IPS-15b (cell line): Measurements from ENCODE around the gene CNR2.

ENCODE experiments used
- H3K27me3 ChIP-seq: one replicate; pipeline ENCODE4 v1.6.1; 2013; ENCODE audit warnings: low read length; ENCODE audit not compliant: control insufficient read depth, insufficient read depth
- H3K36me3 ChIP-seq: one replicate; pipeline ENCODE4 v1.6.1; 2013; ENCODE audit warnings: low read length; ENCODE audit not compliant: control insufficient read depth, insufficient read depth
- H3K4me1 ChIP-seq: one replicate; pipeline ENCODE4 v1.6.1; 2013; ENCODE audit warnings: mild to moderate bottlenecking, low read length; ENCODE audit not compliant: control insufficient read depth, insufficient read depth
- H3K4me3 ChIP-seq: one replicate; pipeline ENCODE4 v1.5.1; 2013; ENCODE audit warnings: low read depth, low read length
- H3K9ac ChIP-seq: one replicate; pipeline ENCODE4 v1.6.1; 2013; ENCODE audit warnings: low read depth, mild to moderate bottlenecking, low read length
- H3K9me3 ChIP-seq: one replicate; pipeline ENCODE4 v1.6.1; 2013; ENCODE audit warnings: mild to moderate bottlenecking, low read length; ENCODE audit not compliant: control insufficient read depth, insufficient read depth

Gene CNR2

GRCh38 chr1:23930861-23931490, 17.8 kb upstream of the CNR2 start:
- Histone ChIP-seq H3K4me1 (no peaks in the 10 kb centered on the region), H3K9me3 (no peaks in the 10 kb centered on the region), H3K4me3 (no peak overlapping the region), H3K9ac (no peak overlapping the region), H3K36me3 (no peaks in the 10 kb centered on the region), H3K27me3 (no peaks in the 10 kb centered on the region)

- Histone ChIP-seq H3K9me3 (no peaks in the 10 kb centered on the region), H3K4me1 (no peaks in the 10 kb centered on the region), H3K9ac (no peak overlapping the region), H3K27me3 (no peaks in the 10 kb centered on the region), H3K4me3 (no peak overlapping the region), H3K36me3 (no peaks in the 10 kb centered on the region)
Observed at GRCh38 chr1:23930270-23930669, 17.1 kb upstream of the CNR2 start.

GRCh38 chr1:23928789-23929188, 15.6 kb upstream of the CNR2 start:
- Histone ChIP-seq H3K27me3 (no peaks in the 10 kb centered on the region), H3K36me3 (no peaks in the 10 kb centered on the region), H3K4me3 (no peak overlapping the region), H3K9me3 (no peaks in the 10 kb centered on the region), H3K4me1 (no peaks in the 10 kb centered on the region), H3K9ac (no peak overlapping the region)

- H3K4me3 ChIP-seq = no peak overlapping the region
- H3K4me1 ChIP-seq = no peaks in the 10 kb centered on the region
- no peaks in the 10 kb centered on the region for H3K27me3 ChIP-seq
- H3K9ac ChIP-seq = no peak overlapping the region
- H3K36me3 ChIP-seq = no peaks in the 10 kb centered on the region
- H3K9me3 ChIP-seq = no peaks in the 10 kb centered on the region
Observed at GRCh38 chr1:23927097-23927496, 13.9 kb upstream of the CNR2 start.

GRCh38 chr1:23925279-23925678, 12.1 kb upstream of the CNR2 start:
- Histone ChIP-seq H3K27me3 (no peaks in the 10 kb centered on the region), H3K4me1 (no peaks in the 10 kb centered on the region), H3K36me3 (no peaks in the 10 kb centered on the region), H3K9me3 (no peaks in the 10 kb centered on the region), H3K9ac (no peak overlapping the region), H3K4me3 (no peak overlapping the region)

GRCh38 chr1:23924601-23925000, 11.4 kb upstream of the CNR2 start:
- Histone ChIP-seq H3K9ac (no peak overlapping the region), H3K4me3 (no peak overlapping the region), H3K27me3 (no peaks in the 10 kb centered on the region), H3K4me1 (no peaks in the 10 kb centered on the region), H3K36me3 (no peaks in the 10 kb centered on the region), H3K9me3 (no peaks in the 10 kb centered on the region)

GRCh38 chr1:23923592-23924499, 10.7 kb upstream of the CNR2 start:
- no peaks in the 10 kb centered on the region for H3K4me1 ChIP-seq
- H3K27me3 ChIP-seq = no peaks in the 10 kb centered on the region
- no peak overlapping the region for H3K4me3 ChIP-seq
- no peak overlapping the region for H3K9ac ChIP-seq
- H3K36me3 ChIP-seq = no peaks in the 10 kb centered on the region
- H3K9me3 ChIP-seq = no peaks in the 10 kb centered on the region

- no peak overlapping the region for H3K4me3 ChIP-seq
- H3K9me3 ChIP-seq = no peaks in the 10 kb centered on the region
- H3K36me3 ChIP-seq = no peaks in the 10 kb centered on the region
- H3K4me1 ChIP-seq = no peaks in the 10 kb centered on the region
- no peak overlapping the region for H3K9ac ChIP-seq
- no peaks in the 10 kb centered on the region for H3K27me3 ChIP-seq
Observed at GRCh38 chr1:23922321-23922943, 9.3 kb upstream of the CNR2 start.

- H3K27me3 ChIP-seq = no peaks in the 10 kb centered on the region
- no peak overlapping the region for H3K4me3 ChIP-seq
- H3K4me1 ChIP-seq = peaks cover 4% of the 10 kb centered on the region
- H3K36me3 ChIP-seq = no peaks in the 10 kb centered on the region
- H3K9ac ChIP-seq = no peak overlapping the region
- H3K9me3 ChIP-seq = no peaks in the 10 kb centered on the region
Observed at GRCh38 chr1:23916209-23917131, 3.3 kb upstream of the CNR2 start.

- Histone ChIP-seq H3K4me3 (no peak overlapping the region), H3K4me1 (peaks cover 7% of the 10 kb centered on the region), H3K36me3 (no peaks in the 10 kb centered on the region), H3K9ac (no peak overlapping the region), H3K27me3 (no peaks in the 10 kb centered on the region), H3K9me3 (no peaks in the 10 kb centered on the region)
Observed at GRCh38 chr1:23915466-23915865, 2.3 kb upstream of the CNR2 start.

GRCh38 chr1:23914921-23915320, 1.8 kb upstream of the CNR2 start:
- H3K9me3 ChIP-seq = no peaks in the 10 kb centered on the region
- H3K27me3 ChIP-seq = no peaks in the 10 kb centered on the region
- no peak overlapping the region for H3K4me3 ChIP-seq
- no peaks in the 10 kb centered on the region for H3K36me3 ChIP-seq
- H3K9ac ChIP-seq = no peak overlapping the region
- peaks cover 7% of the 10 kb centered on the region for H3K4me1 ChIP-seq
